Esophagus muscularis mucosa (tissue), 4 donors: Measurements from ENCODE around the gene ZBED1. TPM values are rescaled to one million over a fixed set of nuclear protein-coding genes. Genes with fewer than 3 reads are reported as not detected.

Experiments
- DNase-seq: peaks from one replicate; pipeline ENCODE4 v3.0.0-alpha.2; 2017; ENCODE audit errors: extremely low spot score
- H3K27ac ChIP-seq, 4 donors: fragments of 200-600 bp; sonication (generic); replicated peaks in 1 of 4; 1 replicate in 3 of 4; 2 replicates in 1 of 4; pipeline ENCODE4 v1.5.1; 2016 to 2019; ENCODE audit warnings: mild to moderate bottlenecking in 1 of 4
- H3K27me3 ChIP-seq, 4 donors: fragments of 200-600 bp; sonication (generic); one replicate each; pipeline versions ENCODE4 v1.5.1 to v1.6.0; 2016 to 2019
- H3K36me3 ChIP-seq, 4 donors: fragments of 200-600 bp; sonication (generic); one replicate each; pipeline ENCODE4 v1.5.1; 2016 to 2019
- H3K4me1 ChIP-seq, 4 donors: fragments of 200-600 bp; sonication (generic); one replicate each; pipeline ENCODE4 v1.5.1; 2016 to 2019
- H3K4me3 ChIP-seq, 4 donors: fragments of 200-600 bp; sonication (generic); 1 replicate in 2 of 4; 2 replicates in 2 of 4; pipeline ENCODE4 v1.5.1; 2016 to 2019; ENCODE audit warnings: mild to moderate bottlenecking in 4 of 4, moderate library complexity in 1 of 4
- H3K9me3 ChIP-seq, 4 donors: fragments of 200-600 bp; sonication (generic); 1 replicate in 3 of 4; 2 replicates in 1 of 4; pipeline ENCODE4 v1.5.1; 2016 to 2019
- EP300 ChIP-seq: sonication (generic); formaldehyde crosslinking; IDR thresholded peaks from one replicate; pipeline ENCODE4 v1.6.1; 2017; ENCODE audit warnings: antibody characterized with exemption
- POLR2A ChIP-seq: fragments of 450-650 bp; IDR thresholded peaks from one replicate; pipeline ENCODE4 v1.6.1; 2017; ENCODE audit warnings: antibody characterized with exemption, moderate library complexity, mild to moderate bottlenecking, low read depth
- POLR2AphosphoS5 ChIP-seq, 2 donors: sonication (generic); formaldehyde crosslinking; IDR thresholded peaks; one replicate each; pipeline ENCODE4 v1.6.1; 2017; ENCODE audit warnings: antibody characterized with exemption in 2 of 2
- WGBS: methylation state at CpG from one replicate; pipeline ENCODE4 v1.1.5; 2018; 5-methylcytosine and 5-hydroxymethylcytosine counted together
- intact Hi-C: fragments of 100-400 bp; cut with DNase I; formaldehyde crosslinking; loops from one replicate; pipeline ENCODE4 v1.15.1; 2023
- total RNA-seq, 4 donors: library from RNA; depleted of rRNA; stranded (reverse); fragments of >200 nt; gene quantifications; one replicate each; pipeline versions ENCODE4 v1.1.0 to v1.2.1, GENCODE V29; 2016
- TF ChIP-seq, protein P1 (sequence below), 3 experiments: fragments of 200-600 bp in 2 of 3; fragments of 450-650 bp in 1 of 3; sonication (generic) in 2 of 3; IDR thresholded peaks; one replicate each; pipeline ENCODE4 v1.5.1; 2017 to 2019; ENCODE audit warnings: antibody characterized with exemption in 3 of 3, mild to moderate bottlenecking in 2 of 3, moderate library complexity in 1 of 3

The ZBED1 gene
- 10 to 100 TPM; 32.8 to 44.8 (median 39.5) TPM for total RNA-seq

DNA sequence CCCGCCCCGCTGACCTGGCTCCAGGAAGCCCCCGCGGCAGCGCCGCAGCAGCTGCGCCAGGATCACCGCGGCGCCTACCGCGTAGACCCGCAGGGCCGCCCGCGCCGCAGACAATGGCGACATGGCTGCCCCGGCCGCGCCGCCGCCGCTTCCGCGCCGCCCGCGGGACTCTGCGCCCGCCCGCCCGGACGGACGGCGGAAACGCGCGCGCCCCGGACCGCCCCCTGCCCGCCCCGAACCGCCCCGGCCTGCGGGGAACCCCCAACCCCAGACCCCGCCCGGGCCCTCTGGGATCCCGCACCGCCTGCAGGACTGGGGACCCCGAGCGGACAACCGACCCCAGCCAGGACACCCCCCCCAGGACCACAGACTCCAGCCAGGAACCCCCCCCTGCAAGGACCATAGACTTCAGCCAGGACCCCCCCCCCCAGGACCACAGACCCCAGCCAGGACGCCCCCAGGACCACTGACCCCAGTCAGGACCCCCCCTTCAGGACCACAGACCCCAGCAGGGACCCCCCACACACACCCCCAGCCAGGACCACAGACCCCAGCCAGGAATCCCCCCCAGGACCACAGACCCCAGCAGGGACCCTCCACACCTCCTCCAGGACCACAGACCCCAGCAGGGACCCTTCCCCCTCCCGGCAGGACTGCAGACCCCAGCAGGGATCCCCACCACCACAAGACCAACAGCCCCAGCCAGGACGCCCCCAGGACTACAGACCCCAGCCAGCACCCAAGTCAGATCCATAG, at the start of gene ZBED1, which contains the start of gene DHRSX:
ZBED1 (minus strand) TSS at position 174 of the 756 bp plus-strand sequence. CDS start 10,257 bp downstream, outside the sequence.
DHRSX (minus strand) TSS at position 174 of the 756 bp plus-strand sequence; CDS start at position 123, 51 bp downstream.
- intact Hi-C loops, result loop anchor here (5.0 to 10.0 kb wide), 2 partner anchors 174 to 1046 kb away; partner anchors contain the start of gene ASMTL
- DNase-seq, result no peak
- TF ChIP-seq POLR2A, result no peak
- TF ChIP-seq, protein P1, sequence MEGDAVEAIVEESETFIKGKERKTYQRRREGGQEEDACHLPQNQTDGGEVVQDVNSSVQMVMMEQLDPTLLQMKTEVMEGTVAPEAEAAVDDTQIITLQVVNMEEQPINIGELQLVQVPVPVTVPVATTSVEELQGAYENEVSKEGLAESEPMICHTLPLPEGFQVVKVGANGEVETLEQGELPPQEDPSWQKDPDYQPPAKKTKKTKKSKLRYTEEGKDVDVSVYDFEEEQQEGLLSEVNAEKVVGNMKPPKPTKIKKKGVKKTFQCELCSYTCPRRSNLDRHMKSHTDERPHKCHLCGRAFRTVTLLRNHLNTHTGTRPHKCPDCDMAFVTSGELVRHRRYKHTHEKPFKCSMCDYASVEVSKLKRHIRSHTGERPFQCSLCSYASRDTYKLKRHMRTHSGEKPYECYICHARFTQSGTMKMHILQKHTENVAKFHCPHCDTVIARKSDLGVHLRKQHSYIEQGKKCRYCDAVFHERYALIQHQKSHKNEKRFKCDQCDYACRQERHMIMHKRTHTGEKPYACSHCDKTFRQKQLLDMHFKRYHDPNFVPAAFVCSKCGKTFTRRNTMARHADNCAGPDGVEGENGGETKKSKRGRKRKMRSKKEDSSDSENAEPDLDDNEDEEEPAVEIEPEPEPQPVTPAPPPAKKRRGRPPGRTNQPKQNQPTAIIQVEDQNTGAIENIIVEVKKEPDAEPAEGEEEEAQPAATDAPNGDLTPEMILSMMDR (IDR thresholded peaks at IDR 0.05), result no peak
- TF ChIP-seq EP300, result no peak
- no peak for TF ChIP-seq POLR2AphosphoS5 (IDR thresholded peaks at IDR 0.05)
- 0% methylated on average over 1 of the region's 57 CpGs for WGBS
- peak within 1 kb of the TSS; percentile 86 to 96 (median 91) for H3K27ac ChIP-seq
- no peaks in the 10 kb centered on the region for H3K36me3 ChIP-seq
- peak within 1 kb of the TSS; percentile 77 to 92 (median 84) for H3K4me3 ChIP-seq
- H3K9me3 ChIP-seq, result no peaks in the 10 kb centered on the region
- H3K27me3 ChIP-seq, result no peaks in the 10 kb centered on the region
- peaks cover 24 to 44% (median 42%) of the 10 kb centered on the region in 4 donors for H3K4me1 ChIP-seq

DNA sequence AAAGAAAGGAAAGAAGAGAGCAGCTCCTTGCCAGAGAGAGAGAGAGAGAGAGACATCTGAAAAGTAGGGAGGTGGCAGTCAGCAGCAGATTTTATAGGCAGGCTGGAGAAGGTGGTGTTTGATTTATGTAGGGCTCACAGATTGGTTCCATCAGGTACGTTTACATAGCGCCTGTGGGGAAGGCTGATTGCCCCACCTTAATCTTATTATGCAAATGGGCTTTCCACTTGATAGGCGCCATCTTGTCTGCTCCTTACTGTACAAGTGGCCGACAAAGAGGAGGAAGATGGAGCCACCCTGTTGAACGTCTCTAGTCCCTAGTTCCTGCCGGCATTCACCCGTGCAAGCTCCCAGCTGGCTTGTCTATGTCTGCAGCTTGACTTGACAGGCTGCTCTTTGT, 49.1 kb upstream of the ZBED1 start:
- WGBS, result 41% methylated on average over 7 of the region's 7 CpGs
- TF ChIP-seq, protein P1 (IDR thresholded peaks at IDR 0.05), result no peak
- TF ChIP-seq EP300 (no peak), POLR2AphosphoS5 (IDR thresholded peaks at IDR 0.05) (no peak), POLR2A (no peak)
- intact Hi-C loops, result no loop called here
- H3K36me3 ChIP-seq, result no peaks in the 10 kb centered on the region
- peaks cover 0 to 27% (median 0%) of the 10 kb centered on the region in 4 donors for H3K27me3 ChIP-seq
- no peaks in the 10 kb centered on the region for H3K4me1 ChIP-seq
- DNase-seq, result no peak
- peaks cover 0 to 10% (median 0%) of the 10 kb centered on the region in 4 donors for H3K9me3 ChIP-seq
- no peak overlapping the region for H3K27ac ChIP-seq
- no peak overlapping the region for H3K4me3 ChIP-seq

DNA sequence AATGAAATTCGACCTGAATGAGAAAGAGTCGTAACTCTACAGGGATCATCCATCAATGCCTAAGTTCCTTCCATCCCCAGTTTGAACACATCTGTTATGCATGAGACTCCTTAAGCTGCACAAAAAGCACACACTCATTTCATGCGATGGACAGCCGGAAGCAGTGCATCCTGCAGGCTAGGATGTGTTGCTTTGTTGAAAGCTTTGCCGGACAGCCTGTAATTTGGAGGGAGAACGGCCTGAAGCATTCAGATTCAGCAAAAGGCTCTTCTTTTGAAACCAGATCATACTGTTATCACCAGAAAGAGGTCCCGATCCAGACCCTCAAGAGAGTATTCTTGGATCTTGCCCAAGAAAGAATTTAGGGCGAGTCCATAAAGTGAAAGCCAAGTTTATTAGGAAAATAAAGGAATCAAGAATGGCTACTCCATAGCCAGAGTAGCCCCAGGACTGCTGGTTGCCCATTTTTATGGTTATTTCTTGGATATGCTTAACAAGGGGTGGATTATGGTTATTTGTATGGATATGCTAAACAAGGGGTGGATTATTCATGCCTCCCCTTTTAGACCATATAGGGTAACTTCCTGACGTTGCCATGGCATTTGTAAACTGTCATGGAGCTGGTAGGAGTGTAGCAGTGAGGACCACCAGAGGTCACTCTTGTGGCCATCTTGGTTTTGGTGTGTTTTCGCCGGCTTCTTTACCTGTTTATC, 48.1 kb upstream of the ZBED1 start:
- WGBS, result 38% methylated on average over 11 of the region's 11 CpGs
- no peak overlapping the region for H3K27ac ChIP-seq
- H3K4me1 ChIP-seq, result no peaks in the 10 kb centered on the region
- H3K9me3 ChIP-seq, result peaks cover 0 to 10% (median 0%) of the 10 kb centered on the region in 4 donors
- intact Hi-C loops, result no loop called here
- no peak for DNase-seq
- H3K27me3 ChIP-seq, result peaks cover 0 to 22% (median 0%) of the 10 kb centered on the region in 4 donors
- no peak overlapping the region for H3K4me3 ChIP-seq
- H3K36me3 ChIP-seq, result no peaks in the 10 kb centered on the region
- TF ChIP-seq EP300 (no peak), POLR2A (no peak), POLR2AphosphoS5 (IDR thresholded peaks at IDR 0.05) (no peak)
- TF ChIP-seq, protein P1 (IDR thresholded peaks at IDR 0.05), result no peak

DNA sequence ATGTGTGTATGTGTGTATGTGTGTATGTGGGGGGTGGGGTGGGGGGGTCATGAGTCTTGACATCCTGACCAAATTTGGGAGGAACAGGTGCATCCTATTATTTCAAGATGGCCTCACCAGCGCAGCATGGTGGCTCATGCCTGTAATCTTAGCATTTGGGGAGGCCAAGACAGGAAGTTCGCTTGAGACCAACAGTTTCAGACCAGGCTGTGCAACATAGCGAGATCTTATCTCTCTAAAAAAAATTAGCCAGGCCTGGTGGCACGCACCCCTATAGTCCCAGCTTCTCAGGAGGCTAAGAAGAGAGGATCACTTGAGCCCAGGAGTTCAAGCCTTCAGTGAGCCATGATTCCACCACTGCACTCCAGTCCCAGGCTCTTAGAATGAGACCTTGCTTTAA, 47.0 kb upstream of the ZBED1 start:
- no peaks in the 10 kb centered on the region for H3K4me1 ChIP-seq
- no peak overlapping the region for H3K4me3 ChIP-seq
- WGBS, result 81% methylated on average over 2 of the region's 4 CpGs
- H3K27me3 ChIP-seq, result peaks cover 0 to 13% (median 0%) of the 10 kb centered on the region in 4 donors
- DNase-seq, result no peak
- no peaks in the 10 kb centered on the region for H3K36me3 ChIP-seq
- TF ChIP-seq POLR2A, result no peak
- no peak for TF ChIP-seq EP300
- TF ChIP-seq, protein P1 (IDR thresholded peaks at IDR 0.05), result no peak
- TF ChIP-seq POLR2AphosphoS5 (IDR thresholded peaks at IDR 0.05), result no peak
- intact Hi-C loops, result no loop called here
- no peak overlapping the region for H3K27ac ChIP-seq
- H3K9me3 ChIP-seq, result peaks cover 0 to 10% (median 0%) of the 10 kb centered on the region in 4 donors
